HepG2 (cell line): ENCODE data around the gene CHDH. TPM values are rescaled to one million over a fixed set of nuclear protein-coding genes. Genes with fewer than 3 reads are reported as not detected.

Experiments used
- ELF3 ChIP-seq: IDR thresholded peaks from 2 replicates; pipeline ENCODE4 v1.6.1; 2016; ENCODE audit warnings: missing genetic modification reagents, missing compliant biosample characterization
- HBP1 ChIP-seq: IDR thresholded peaks from 2 replicates; pipeline ENCODE4 v1.6.1; 2016; ENCODE audit warnings: low read depth, control low read depth
- HDAC2 ChIP-seq: sonication (generic); formaldehyde crosslinking; IDR thresholded peaks from 2 replicates; pipeline ENCODE4 v1.4.0; 2020; ENCODE audit warnings: missing genetic modification reagents
- KLF16 ChIP-seq, 2 experiments: sonication (generic) in 1 of 2; formaldehyde crosslinking in 1 of 2; IDR thresholded peaks; 2 replicates each; pipeline versions ENCODE4 v1.6.1 to v1.8.0; 2016 to 2023; ENCODE audit warnings: missing genetic modification reagents in 2 of 2, missing compliant biosample characterization in 1 of 2
- MTF2 ChIP-seq: sonication (generic); formaldehyde crosslinking; IDR thresholded peaks from 2 replicates; pipeline ENCODE4 v1.5.0; 2020; ENCODE audit warnings: missing genetic modification reagents, borderline replicate concordance
- NBN ChIP-seq: fragments of 450-650 bp; conservative IDR thresholded peaks from 2 replicates; pipeline ENCODE4 v1.6.1; 2017
- NCOA5 ChIP-seq: sonication (generic); formaldehyde crosslinking; IDR thresholded peaks from 2 replicates; pipeline ENCODE4 v1.4.0; 2020; ENCODE audit warnings: missing genetic modification reagents
- TBP ChIP-seq: sonication (generic); formaldehyde crosslinking; IDR thresholded peaks from 2 replicates; pipeline ENCODE4 v1.5.0; 2020; ENCODE audit warnings: missing genetic modification reagents
- TCF12 ChIP-seq, 2 experiments: fragments of 450-650 bp in 1 of 2; sonication (generic) in 1 of 2; formaldehyde crosslinking in 1 of 2; IDR thresholded peaks; 2 replicates each; pipeline versions ENCODE4 v1.6.1 to v1.8.0; 2017 to 2022; ENCODE audit warnings: antibody characterized with exemption in 1 of 2, mild to moderate bottlenecking in 1 of 2, missing genetic modification reagents in 1 of 2, moderate library complexity in 1 of 2
- THAP11 ChIP-seq: IDR thresholded peaks from 2 replicates; pipeline ENCODE4 v1.6.1; 2016; ENCODE audit warnings: missing biosample characterization, missing genetic modification reagents
- TSC22D2 ChIP-seq: sonication (generic); formaldehyde crosslinking; IDR thresholded peaks from 2 replicates; pipeline ENCODE4 v1.5.1; 2020; ENCODE audit warnings: missing genetic modification reagents, mild to moderate bottlenecking, borderline replicate concordance
- ZNF407 ChIP-seq: sonication (generic); formaldehyde crosslinking; IDR thresholded peaks from one replicate; pipeline ENCODE4 v1.5.1; 2020; ENCODE audit warnings: mild to moderate bottlenecking, missing genetic modification reagents; ENCODE audit errors: not compliant biosample characterization
- ZNF547 ChIP-seq: sonication (generic); formaldehyde crosslinking; IDR thresholded peaks from 2 replicates; pipeline ENCODE4 v1.5.1; 2020; ENCODE audit warnings: mild to moderate bottlenecking, missing genetic modification reagents
- polyA plus RNA-seq, 8 experiments: library from polyadenylated mRNA; depleted of rRNA in 3 of 8; stranded (reverse) in 7 of 8; unstranded in 1 of 8; fragments of >200 nt; fragmentation: Illumina TruSeq in 4 of 8; extraction: Trizol in 4 of 8; gene quantifications; 2 replicates each; pipeline versions ENCODE4 v1.2.1 to v1.2.3, GENCODE V29; 2011 to 2016; ENCODE audit warnings: low read depth in 4 of 8, missing spikeins in 1 of 8, mixed read lengths in 1 of 8; ENCODE audit not compliant: insufficient read depth in 1 of 8
- total RNA-seq, 5 experiments: library from RNA; depleted of rRNA; stranded (reverse); fragments of >200 nt; fragmentation: Illumina TruSeq; extraction: Trizol; gene quantifications; 2 replicates each; pipeline ENCODE4 v1.2.3, GENCODE V29; 2016; ENCODE audit warnings: low read depth in 1 of 5
- TF ChIP-seq, protein P1 (sequence below): sonication (generic); formaldehyde crosslinking; IDR thresholded peaks from 2 replicates; pipeline ENCODE4 v1.8.0; 2022; ENCODE audit warnings: missing genetic modification reagents, low read depth, mild to moderate bottlenecking, borderline replicate concordance
- TF ChIP-seq, protein P2 (sequence below): sonication (generic); formaldehyde crosslinking; IDR thresholded peaks from 2 replicates; pipeline ENCODE4 v1.4.0; 2020; ENCODE audit warnings: missing genetic modification reagents
- TF ChIP-seq, protein P3 (sequence below): sonication (generic); formaldehyde crosslinking; IDR thresholded peaks from 2 replicates; pipeline ENCODE4 v1.4.0; 2020; ENCODE audit warnings: mild to moderate bottlenecking, missing genetic modification reagents

The CHDH gene
- total and polyA plus RNA-seq, 2 of the 13 experiments (the other 11 are each of a cell fraction or from before 2014, with no cell fraction given) = 28.1 to 48.9 TPM

GRCh38 chr3:53843195-53844177, 2.7 kb downstream of the CHDH start (continued):
- no peak for TF ChIP-seq KLF16 (CRISPR knock-in tag; IDR thresholded peaks at IDR 0.05)
- no peak for TF ChIP-seq ZNF407 (CRISPR knock-in tag)
- TF ChIP-seq NCOA5 (CRISPR knock-in tag) = no peak
- TF ChIP-seq MTF2 (CRISPR knock-in tag) = no peak
- TF ChIP-seq NBN = no peak
- TF ChIP-seq HDAC2 = peak; percentile 56; the same call in 1 of the 2 replicates
- TF ChIP-seq, protein P1, sequence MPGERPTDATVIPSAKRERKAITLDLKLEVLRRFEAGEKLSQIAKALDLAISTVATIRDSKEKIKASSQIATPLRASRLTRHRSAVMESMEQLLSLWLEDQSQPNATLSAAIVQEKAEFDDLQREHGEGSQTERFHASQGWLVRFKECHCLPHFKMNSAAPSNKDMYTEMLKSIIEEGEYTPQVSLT (CRISPR knock-in tag) = no peak
- peak; percentile 73; the same call in 1 of the 2 replicates for TF ChIP-seq ELF3 (CRISPR knock-in tag)
- TF ChIP-seq TSC22D2 (CRISPR knock-in tag) = no peak
- TF ChIP-seq TBP (CRISPR knock-in tag) = no peak
- TF ChIP-seq, protein P2, sequence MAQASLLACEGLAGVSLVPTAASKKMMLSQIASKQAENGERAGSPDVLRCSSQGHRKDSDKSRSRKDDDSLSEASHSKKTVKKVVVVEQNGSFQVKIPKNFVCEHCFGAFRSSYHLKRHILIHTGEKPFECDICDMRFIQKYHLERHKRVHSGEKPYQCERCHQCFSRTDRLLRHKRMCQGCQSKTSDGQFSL = peak; percentile 60
- TF ChIP-seq, protein P3, sequence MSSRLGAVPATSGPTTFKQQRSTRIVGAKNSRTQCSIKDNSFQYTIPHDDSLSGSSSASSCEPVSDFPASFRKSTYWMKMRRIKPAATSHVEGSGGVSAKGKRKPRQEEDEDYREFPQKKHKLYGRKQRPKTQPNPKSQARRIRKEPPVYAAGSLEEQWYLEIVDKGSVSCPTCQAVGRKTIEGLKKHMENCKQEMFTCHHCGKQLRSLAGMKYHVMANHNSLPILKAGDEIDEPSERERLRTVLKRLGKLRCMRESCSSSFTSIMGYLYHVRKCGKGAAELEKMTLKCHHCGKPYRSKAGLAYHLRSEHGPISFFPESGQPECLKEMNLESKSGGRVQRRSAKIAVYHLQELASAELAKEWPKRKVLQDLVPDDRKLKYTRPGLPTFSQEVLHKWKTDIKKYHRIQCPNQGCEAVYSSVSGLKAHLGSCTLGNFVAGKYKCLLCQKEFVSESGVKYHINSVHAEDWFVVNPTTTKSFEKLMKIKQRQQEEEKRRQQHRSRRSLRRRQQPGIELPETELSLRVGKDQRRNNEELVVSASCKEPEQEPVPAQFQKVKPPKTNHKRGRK (CRISPR knock-in tag) = no peak
- no peak for TF ChIP-seq TCF12 (IDR thresholded peaks at IDR 0.05)
- TF ChIP-seq TCF12 (CRISPR knock-in tag; IDR thresholded peaks at IDR 0.05) = peak; percentile 52; the same call in 1 of the 2 replicates
- TF ChIP-seq HBP1 (CRISPR knock-in tag) = no peak
- no peak for TF ChIP-seq ZNF547 (CRISPR knock-in tag)
- TF ChIP-seq THAP11 (CRISPR knock-in tag) = no peak; the same call in 1 of the 2 replicates
